Body of pancreas (tissue), 4 donors: Measurements from ENCODE around the gene ZBTB16.

ENCODE experiments used
- POLR2A ChIP-seq, 3 donors: fragments of 450-650 bp; IDR thresholded peaks; one replicate each; pipeline ENCODE4 v1.6.1; 2016; ENCODE audit warnings: antibody characterized with exemption in 3 of 3, mild to moderate bottlenecking in 2 of 3
- TF ChIP-seq, protein P1 (sequence below), 7 experiments: fragments of 450-650 bp in 4 of 7; fragments of 200-600 bp in 3 of 7; sonication (generic) in 3 of 7; IDR thresholded peaks; one replicate each; pipeline ENCODE4 v1.5.1; 2016 to 2019; ENCODE audit warnings: antibody characterized with exemption in 7 of 7

DNA sequence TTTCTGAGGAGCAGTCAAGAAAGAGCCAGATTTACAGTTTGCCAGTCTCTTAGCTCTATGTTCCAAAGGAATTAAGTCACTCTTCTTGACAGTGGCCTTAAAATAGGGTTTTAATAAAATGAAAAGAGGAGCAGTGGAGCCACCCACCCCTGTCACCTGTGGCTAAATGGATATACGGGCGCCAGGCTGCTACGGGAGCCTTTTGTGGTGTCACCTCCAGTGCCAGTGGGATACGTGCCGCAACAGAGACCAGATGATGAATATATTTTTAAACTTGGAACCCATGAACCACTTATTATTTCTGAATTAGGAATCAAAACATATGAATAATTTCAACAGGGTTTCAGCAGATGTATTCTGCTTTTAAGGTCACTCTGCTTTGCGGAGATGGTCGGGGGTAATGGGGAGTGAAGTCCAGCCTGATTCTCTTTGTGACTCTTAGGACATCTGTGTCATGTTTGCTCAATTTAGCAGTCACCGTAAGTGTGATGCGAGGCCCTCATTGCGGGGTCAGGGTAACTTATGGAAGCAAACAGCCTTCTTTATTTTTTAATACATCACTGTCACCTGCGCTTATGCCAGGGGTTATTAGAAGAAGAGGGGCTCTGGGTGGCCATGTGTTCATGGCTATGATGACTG is 64.3 kb downstream of the ZBTB16 start:
- TF ChIP-seq, protein P1, sequence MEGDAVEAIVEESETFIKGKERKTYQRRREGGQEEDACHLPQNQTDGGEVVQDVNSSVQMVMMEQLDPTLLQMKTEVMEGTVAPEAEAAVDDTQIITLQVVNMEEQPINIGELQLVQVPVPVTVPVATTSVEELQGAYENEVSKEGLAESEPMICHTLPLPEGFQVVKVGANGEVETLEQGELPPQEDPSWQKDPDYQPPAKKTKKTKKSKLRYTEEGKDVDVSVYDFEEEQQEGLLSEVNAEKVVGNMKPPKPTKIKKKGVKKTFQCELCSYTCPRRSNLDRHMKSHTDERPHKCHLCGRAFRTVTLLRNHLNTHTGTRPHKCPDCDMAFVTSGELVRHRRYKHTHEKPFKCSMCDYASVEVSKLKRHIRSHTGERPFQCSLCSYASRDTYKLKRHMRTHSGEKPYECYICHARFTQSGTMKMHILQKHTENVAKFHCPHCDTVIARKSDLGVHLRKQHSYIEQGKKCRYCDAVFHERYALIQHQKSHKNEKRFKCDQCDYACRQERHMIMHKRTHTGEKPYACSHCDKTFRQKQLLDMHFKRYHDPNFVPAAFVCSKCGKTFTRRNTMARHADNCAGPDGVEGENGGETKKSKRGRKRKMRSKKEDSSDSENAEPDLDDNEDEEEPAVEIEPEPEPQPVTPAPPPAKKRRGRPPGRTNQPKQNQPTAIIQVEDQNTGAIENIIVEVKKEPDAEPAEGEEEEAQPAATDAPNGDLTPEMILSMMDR (IDR thresholded peaks at IDR 0.05), result no peak
- TF ChIP-seq POLR2A (IDR thresholded peaks at IDR 0.05), result no peak
